ENCODE data around the gene VANGL2.

VANGL2 gene

GRCh38 chr1:160437432-160438316 lies 37.3 kb downstream of the VANGL2 start:
- Mint-ChIP-seq H3K9me3 (peaks cover 23% of the 10 kb centered on the region), H3K4me1 (ENCODE audit: low read depth) (peaks cover 47% of the 10 kb centered on the region), H3K4me3 (peak overlapping the region; percentile 68), H3K27ac (peak overlapping the region; percentile 88), H3K27me3 (no peaks in the 10 kb centered on the region), H3K36me3 (ENCODE audit: low read depth) (peaks cover 20% of the 10 kb centered on the region)
- DNase-seq: no peak

GRCh38 chr1:160438317-160438918 lies 38.1 kb downstream of the VANGL2 start:
- H3K4me1 Mint-ChIP-seq (ENCODE audit: low read depth): peaks cover 47% of the 10 kb centered on the region
- no peaks in the 10 kb centered on the region for H3K27me3 Mint-ChIP-seq
- DNase-seq: no peak
- H3K27ac Mint-ChIP-seq: peak overlapping the region; percentile 88
- peaks cover 14% of the 10 kb centered on the region for H3K36me3 Mint-ChIP-seq (ENCODE audit: low read depth)
- peaks cover 22% of the 10 kb centered on the region for H3K9me3 Mint-ChIP-seq
- H3K4me3 Mint-ChIP-seq: peak overlapping the region; percentile 68

GRCh38 chr1:160438935-160439334 lies 38.6 kb downstream of the VANGL2 start:
- Mint-ChIP-seq H3K9me3 (peaks cover 18% of the 10 kb centered on the region), H3K27ac (peak overlapping the region; percentile 35), H3K4me1 (ENCODE audit: low read depth) (peaks cover 47% of the 10 kb centered on the region), H3K36me3 (ENCODE audit: low read depth) (peaks cover 10% of the 10 kb centered on the region), H3K27me3 (no peaks in the 10 kb centered on the region), H3K4me3 (no peak overlapping the region)
- DNase-seq: no peak

GRCh38 chr1:160439718-160440117 lies 39.4 kb downstream of the VANGL2 start:
- Mint-ChIP-seq H3K4me3 (no peak overlapping the region), H3K9me3 (peaks cover 10% of the 10 kb centered on the region), H3K27me3 (no peaks in the 10 kb centered on the region), H3K4me1 (ENCODE audit: low read depth) (peaks cover 47% of the 10 kb centered on the region), H3K36me3 (ENCODE audit: low read depth) (peaks cover 3% of the 10 kb centered on the region), H3K27ac (no peak overlapping the region)
- no peak for DNase-seq

DNA sequence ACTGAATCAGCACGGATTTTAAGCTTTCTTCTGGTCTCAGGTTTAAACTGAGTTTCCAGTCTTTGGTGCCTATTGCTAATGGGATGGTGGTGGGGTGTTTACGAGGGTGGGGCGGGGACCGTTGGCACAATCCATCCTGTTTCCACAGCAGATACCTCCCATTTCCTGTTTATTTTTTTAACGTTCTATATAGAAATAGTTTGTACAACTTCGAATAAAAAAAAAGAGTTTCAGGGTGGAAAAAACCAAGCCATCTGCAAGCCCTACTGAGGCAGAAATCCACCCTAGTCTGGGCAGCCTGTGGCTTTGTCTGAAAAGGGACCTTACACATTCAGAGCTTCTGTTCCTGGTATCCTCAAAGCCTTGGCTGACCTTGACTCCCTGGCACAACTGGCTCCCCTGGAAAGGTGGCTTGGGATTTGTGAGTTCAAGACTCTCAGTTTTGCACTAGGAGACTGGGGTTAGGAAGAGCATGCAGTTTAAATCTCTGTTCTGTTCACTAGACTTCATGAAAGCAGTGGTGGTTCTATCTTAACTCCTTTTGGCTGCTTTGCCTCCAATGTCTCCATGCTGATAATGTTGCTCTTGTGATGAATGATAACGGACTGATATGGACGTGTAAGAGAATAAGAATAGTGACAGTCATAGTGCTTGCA lies 46.7 kb downstream of the VANGL2 start:
- H3K4me1 Mint-ChIP-seq (ENCODE audit: low read depth): peaks cover 61% of the 10 kb centered on the region
- no peaks in the 10 kb centered on the region for H3K9me3 Mint-ChIP-seq
- no peaks in the 10 kb centered on the region for H3K27me3 Mint-ChIP-seq
- H3K36me3 Mint-ChIP-seq (ENCODE audit: low read depth): no peaks in the 10 kb centered on the region
- no peak for DNase-seq
- H3K27ac Mint-ChIP-seq: peak overlapping the region; percentile 66
- no peak overlapping the region for H3K4me3 Mint-ChIP-seq

GRCh38 chr1:160449494-160449893 lies 49.1 kb downstream of the VANGL2 start:
- DNase-seq: no peak
- Mint-ChIP-seq H3K4me1 (ENCODE audit: low read depth) (peaks cover 62% of the 10 kb centered on the region), H3K27ac (no peak overlapping the region), H3K9me3 (no peaks in the 10 kb centered on the region), H3K4me3 (no peak overlapping the region), H3K27me3 (no peaks in the 10 kb centered on the region), H3K36me3 (ENCODE audit: low read depth) (peaks cover 2% of the 10 kb centered on the region)

DNA sequence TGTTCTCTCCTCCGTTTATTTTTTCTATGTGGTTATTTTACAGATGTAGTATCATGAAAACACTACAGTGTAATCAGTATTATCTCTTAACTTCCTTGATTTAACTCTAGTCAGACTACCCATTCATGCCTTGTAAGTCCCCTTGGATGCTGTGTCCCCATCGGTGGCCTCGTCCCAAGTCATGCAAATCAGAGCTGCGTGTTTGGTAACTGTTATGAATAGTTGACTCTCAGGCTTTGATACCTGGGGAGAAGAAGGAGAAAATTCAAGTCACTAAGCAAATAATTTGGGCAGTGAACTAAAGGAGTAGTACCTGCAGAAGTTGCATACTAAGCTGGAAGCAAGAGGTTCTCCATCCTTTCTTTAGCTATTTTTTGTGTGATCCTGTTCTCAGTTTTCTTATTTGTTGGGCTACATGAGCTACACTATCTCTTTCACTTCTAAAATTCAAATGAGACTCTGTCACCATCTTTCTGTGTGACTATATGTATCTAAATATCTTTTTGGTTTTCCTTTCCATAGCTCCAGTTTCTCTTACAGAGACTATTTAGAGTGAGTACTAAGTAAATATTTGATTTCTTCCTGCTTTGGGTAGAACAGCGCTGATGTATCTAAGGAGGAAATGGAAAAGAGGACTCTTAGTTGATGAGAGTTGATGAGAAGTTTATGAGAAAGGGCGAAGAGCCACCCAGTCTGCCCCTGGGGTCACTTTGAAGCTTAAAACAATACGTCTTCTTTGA lies 50.9 kb downstream of the VANGL2 start:
- no peaks in the 10 kb centered on the region for H3K9me3 Mint-ChIP-seq
- no peak for DNase-seq
- H3K4me1 Mint-ChIP-seq (ENCODE audit: low read depth): peaks cover 73% of the 10 kb centered on the region
- no peaks in the 10 kb centered on the region for H3K27me3 Mint-ChIP-seq
- peaks cover 2% of the 10 kb centered on the region for H3K36me3 Mint-ChIP-seq (ENCODE audit: low read depth)
- H3K27ac Mint-ChIP-seq: peak overlapping the region; percentile 95
- peak overlapping the region; percentile 38 for H3K4me3 Mint-ChIP-seq

- Mint-ChIP-seq H3K36me3 (ENCODE audit: low read depth) (peaks cover 2% of the 10 kb centered on the region), H3K27me3 (no peaks in the 10 kb centered on the region), H3K4me1 (ENCODE audit: low read depth) (peaks cover 72% of the 10 kb centered on the region), H3K9me3 (no peaks in the 10 kb centered on the region), H3K27ac (peak overlapping the region; percentile 95), H3K4me3 (peak overlapping the region; percentile 38)
- no peak for DNase-seq
These were observed 51.5 kb downstream of the VANGL2 start for GRCh38 chr1:160451859-160452232.

GRCh38 chr1:160453443-160453842 lies 53.1 kb downstream of the VANGL2 start:
- no peak for DNase-seq
- Mint-ChIP-seq H3K4me1 (ENCODE audit: low read depth) (peaks cover 74% of the 10 kb centered on the region), H3K4me3 (peak overlapping the region; percentile 28), H3K27ac (peak overlapping the region; percentile 95), H3K36me3 (ENCODE audit: low read depth) (peaks cover 2% of the 10 kb centered on the region), H3K27me3 (no peaks in the 10 kb centered on the region), H3K9me3 (no peaks in the 10 kb centered on the region)

DNA sequence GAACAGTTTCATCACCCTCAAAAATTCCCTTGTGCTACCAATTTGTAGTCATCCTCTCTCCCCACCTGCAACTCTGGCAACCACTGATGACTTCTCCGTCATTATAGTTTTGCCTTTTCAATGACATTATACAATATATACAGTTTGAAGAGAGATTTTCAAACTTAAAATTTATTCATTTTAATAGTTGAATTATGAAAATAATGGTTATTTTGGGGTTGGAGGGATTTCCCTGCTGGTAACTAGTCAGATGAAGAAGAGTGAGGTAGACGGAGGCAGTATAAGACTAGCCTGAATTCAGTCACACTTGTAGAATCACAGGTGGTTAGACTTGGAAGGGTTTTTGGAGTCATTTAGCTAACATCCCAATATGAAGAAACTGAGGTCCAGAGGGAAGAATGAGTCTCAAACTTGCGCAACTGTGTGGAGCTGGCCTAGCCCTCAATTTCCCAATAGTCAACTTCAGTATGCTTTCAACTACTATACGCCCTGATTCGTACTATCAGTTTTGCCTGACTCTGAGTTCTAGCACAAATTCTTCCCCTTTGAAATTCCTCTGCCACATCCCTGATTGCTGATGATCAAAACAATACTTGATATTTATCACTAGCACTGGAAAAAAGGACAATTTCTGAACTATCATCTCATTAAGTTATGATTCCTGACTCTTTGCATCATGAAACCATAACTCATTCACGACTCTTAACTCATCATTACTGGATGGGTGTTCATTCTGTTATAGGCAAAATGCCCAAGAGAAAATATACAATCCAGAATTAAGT lies 54.2 kb downstream of the VANGL2 start:
- no peaks in the 10 kb centered on the region for H3K27me3 Mint-ChIP-seq
- H3K36me3 Mint-ChIP-seq (ENCODE audit: low read depth): peaks cover 2% of the 10 kb centered on the region
- peak overlapping the region; percentile 94 for H3K27ac Mint-ChIP-seq

GRCh38 chr1:160455153-160455517 lies 54.8 kb downstream of the VANGL2 start:
- H3K4me1 Mint-ChIP-seq (ENCODE audit: low read depth): peaks cover 88% of the 10 kb centered on the region
- H3K9me3 Mint-ChIP-seq: no peaks in the 10 kb centered on the region
- no peak for DNase-seq
- peak overlapping the region; percentile 4 for H3K4me3 Mint-ChIP-seq
- peak overlapping the region; percentile 94 for H3K27ac Mint-ChIP-seq
- no peaks in the 10 kb centered on the region for H3K27me3 Mint-ChIP-seq
- H3K36me3 Mint-ChIP-seq (ENCODE audit: low read depth): peaks cover 2% of the 10 kb centered on the region

More for the DNA sequence above, 54.2 kb downstream of the VANGL2 start:
- Mint-ChIP-seq H3K9me3 (no peaks in the 10 kb centered on the region), H3K4me1 (ENCODE audit: low read depth) (peaks cover 84% of the 10 kb centered on the region), H3K4me3 (peak overlapping the region; percentile 4)
- DNase-seq: no peak

DNA sequence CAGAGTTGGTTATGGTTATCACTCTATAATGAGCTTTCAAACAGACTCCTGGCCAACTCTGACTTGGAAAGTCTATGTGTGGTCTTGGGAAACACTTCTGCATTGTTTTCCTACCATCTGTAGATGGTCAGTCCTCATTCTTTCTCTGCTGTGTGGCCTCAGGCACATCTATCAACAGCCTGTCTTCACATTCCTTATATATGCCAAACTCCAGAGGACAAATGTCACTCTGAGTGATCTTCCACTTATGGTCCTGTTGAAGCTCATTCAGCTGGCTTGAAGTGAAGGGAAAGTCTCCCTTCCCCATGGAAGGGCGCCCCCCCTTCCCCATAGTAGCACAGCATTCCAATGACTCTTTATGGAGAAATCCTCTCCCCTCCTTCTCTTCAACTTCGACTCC lies 58.7 kb downstream of the VANGL2 start:
- Mint-ChIP-seq H3K36me3 (ENCODE audit: low read depth) (no peaks in the 10 kb centered on the region), H3K4me3 (peak overlapping the region; percentile 65), H3K9me3 (no peaks in the 10 kb centered on the region), H3K27me3 (no peaks in the 10 kb centered on the region), H3K4me1 (ENCODE audit: low read depth) (peaks cover 88% of the 10 kb centered on the region), H3K27ac (peak overlapping the region; percentile 98)
- DNase-seq: no peak

- Mint-ChIP-seq H3K27ac (peak overlapping the region; percentile 98), H3K27me3 (no peaks in the 10 kb centered on the region), H3K4me1 (ENCODE audit: low read depth) (peaks cover 89% of the 10 kb centered on the region), H3K4me3 (peak overlapping the region; percentile 65), H3K36me3 (ENCODE audit: low read depth) (no peaks in the 10 kb centered on the region), H3K9me3 (no peaks in the 10 kb centered on the region)
- no peak for DNase-seq
These were observed 59.3 kb downstream of the VANGL2 start for GRCh38 chr1:160459687-160460086.

GRCh38 chr1:160460214-160460642 lies 59.9 kb downstream of the VANGL2 start:
- H3K27ac Mint-ChIP-seq: peak overlapping the region; percentile 98
- peak; percentile 53 for DNase-seq
- H3K27me3 Mint-ChIP-seq: no peaks in the 10 kb centered on the region
- peaks cover 2% of the 10 kb centered on the region for H3K36me3 Mint-ChIP-seq (ENCODE audit: low read depth)
- H3K4me3 Mint-ChIP-seq: peak overlapping the region; percentile 65
- H3K4me1 Mint-ChIP-seq (ENCODE audit: low read depth): peaks cover 89% of the 10 kb centered on the region
- H3K9me3 Mint-ChIP-seq: peaks cover 2% of the 10 kb centered on the region
